ENCODE measurements around the gene VWA3B. TPM values are rescaled to one million over a fixed set of nuclear protein-coding genes. Genes with fewer than 3 reads are reported as not detected.

Gene VWA3B
- total and polyA plus RNA-seq, 2 donors (not counting 3 experiments of a cell fraction or from before 2014, with no cell fraction given): not detected

DNA sequence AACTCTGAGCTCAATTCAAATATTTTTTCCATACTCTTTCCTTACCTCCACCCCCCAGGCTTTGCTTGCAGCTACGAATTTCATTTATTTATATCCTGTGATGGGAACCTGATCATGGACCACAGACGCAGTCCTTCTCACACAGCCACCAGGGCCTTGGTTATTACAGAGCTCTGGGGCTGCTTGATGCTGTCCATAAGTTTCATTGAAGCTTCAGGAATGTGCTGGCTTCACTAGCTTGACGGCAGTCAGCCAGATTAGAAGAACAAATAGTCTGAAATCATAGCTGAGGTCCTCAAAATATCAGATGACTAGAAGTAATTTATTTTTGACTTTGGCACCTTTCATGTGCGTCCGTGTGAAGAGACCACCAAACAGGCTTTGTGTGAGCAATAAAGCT, 104.9 kb downstream of the VWA3B start:
- intact Hi-C loops (cut with micrococcal nuclease): no loop called here
- H3K79me2 ChIP-seq (ENCODE audit: control insufficient read depth, insufficient read depth, low read length): no peaks in the 10 kb centered on the region
- H3K4me1 ChIP-seq (ENCODE audit: control insufficient read depth, extremely low read depth, insufficient read depth, low read length): no peaks in the 10 kb centered on the region
- no peak overlapping the region for H3K4me3 ChIP-seq (replicated peaks in 1 of 3; ENCODE audit: insufficient read depth in 1 of 3, low read depth in 1 of 3, low read length in 3 of 3)
- no peaks in the 10 kb centered on the region for H3K9me3 ChIP-seq (replicated peaks; ENCODE audit: control insufficient read depth, insufficient read depth, low read length)
- no peaks in the 10 kb centered on the region for H3K36me3 ChIP-seq (ENCODE audit: control insufficient read depth in 2 of 2, extremely low read depth in 1 of 2, insufficient read depth in 2 of 2, low read length in 2 of 2)
- ChIA-PET POLR2A (no interaction called here), CTCF (interaction anchor here (1.2 kb wide), 1 partner anchor 49 kb away, joined by 3 read pairs; no protein-coding TSS in a partner anchor)
- dilution Hi-C loops (cut with MboI; ENCODE audit: extremely low pct_ligation_motif_present, low sequenced_read_pairs): no loop called here
- FAIRE-seq: no peak
- no peak overlapping the region for H3K27ac ChIP-seq (ENCODE audit: insufficient read depth, low read depth, low read length)
- peaks cover 6 to 13% of the 10 kb centered on the region in 2 experiments for H3K27me3 ChIP-seq (ENCODE audit: control insufficient read depth in 2 of 2, insufficient read depth in 2 of 2, low read length in 2 of 2)
- no peak overlapping the region for H3K4me2 ChIP-seq (ENCODE audit: insufficient read depth, low read length)
- no peak overlapping the region for H3K9ac ChIP-seq (replicated peaks; ENCODE audit: extremely low read depth, insufficient read depth, low read length)
- no peak overlapping the region for H2AFZ ChIP-seq (ENCODE audit: low read depth, low read length)
- no TSS peak for BruUV-seq (replicated peaks)
- H3K9me1 ChIP-seq (replicated peaks; ENCODE audit: control insufficient read depth, extremely low read depth, insufficient read depth, low read length): no peaks in the 10 kb centered on the region
- no peaks in the 10 kb centered on the region for H4K20me1 ChIP-seq (replicated peaks; ENCODE audit: control insufficient read depth, extremely low read depth, insufficient read depth, low read length)
- DNase-seq (ENCODE audit: low read depth, low spot score): no peak
- no peak for TF ChIP-seq GATA2 (IDR thresholded peaks at IDR 0.05; ENCODE audit: insufficient read depth, insufficient read length, low read depth, low read length)
- no peak for TF ChIP-seq FOS (IDR thresholded peaks at IDR 0.05; ENCODE audit: borderline replicate concordance, insufficient read depth, low read length)
- no peak for TF ChIP-seq POLR2AphosphoS5 (IDR thresholded peaks at IDR 0.05; ENCODE audit: insufficient read depth, low read depth, low read length)
- no peak for TF ChIP-seq CTCF (IDR thresholded peaks at IDR 0.05; ENCODE audit: extremely low read depth in 1 of 2, insufficient read depth in 1 of 2, low read depth in 1 of 2, low read length in 2 of 2)
- TF ChIP-seq POLR2A (IDR thresholded peaks at IDR 0.05; ENCODE audit: low read depth, low read length): no peak
- TF ChIP-seq MYC (IDR thresholded peaks at IDR 0.05; ENCODE audit: low read depth, low read length): no peak
- no peak for TF ChIP-seq EZH2 (IDR thresholded peaks at IDR 0.05; ENCODE audit: borderline replicate concordance, low read depth, low read length, severe bottlenecking)

All from endothelial cell of umbilical vein (primary cell).